Heart left ventricle (tissue), 13 donors: ENCODE measurements around the gene RCBTB2.

ENCODE experiments used
- CTCF ChIP-seq, 12 donors: fragments of 200-600 bp; sonication (generic) in 4 of 12; IDR thresholded peaks; one replicate each; pipeline versions ENCODE4 v1.5.0 to v1.8.0; 2018 to 2022; ENCODE audit warnings: antibody characterized with exemption in 12 of 12, mild to moderate bottlenecking in 5 of 12
- POLR2A ChIP-seq, 2 donors: fragments of 450-650 bp; IDR thresholded peaks; one replicate each; pipeline ENCODE4 v1.6.1; 2017; ENCODE audit warnings: antibody characterized with exemption in 2 of 2, mild to moderate bottlenecking in 2 of 2, moderate library complexity in 2 of 2
- donor health status: ischemic (EF 13 %, LVEDD 7.1; RV severe dilation, severe dysfunction).
- donor health status: DM: no; HTN: yes; CAD: no.
- donor health status: DM: no; HTN: no; CAD: no.
- donor health status: ischemic (EF 25% LVEDD 6.9; RV normal size, moderate dysfunction).
- donor health status: ischemic (EF 25% LVEDD 5.7; RV mildly dilated, moderate dysfunction).
- donor health status: ischemic (EF 35%, LVEDD 5.7; RV mildly dilated, moderate dysfunction).
- donor health status: nonischemic (EF 11% LVEDD 7.7; RV severe dilation, severe dysfunction).
- donor health status: DM: yes; HTN: yes; CAD: no.
- donor health status: PGD.
- donor health status: ischemic (EF 29% LVEDD 5.4; RV normal size, mild dysfunction).
- donor health status: nonischemic (EF 23%, LVEDD 6.1; RV moderate dilation, normal function).

- TF ChIP-seq CTCF (IDR thresholded peaks at IDR 0.05) (no peak), POLR2A (IDR thresholded peaks at IDR 0.05) (no peak)
These were observed 2.1 kb upstream of the RCBTB2 start for GRCh38 chr13:48534911-48535501.
